SK-N-SH treated with all-trans-retinoic acid at 6 μM for 48 hours (cell line): ENCODE measurements around the gene ABI3BP.

ENCODE experiments used
- CSDC2 ChIP-seq: fragments of 250-450 bp; sonication (Bioruptor Pico); IDR thresholded peaks from 2 replicates; pipeline ENCODE4 v1.5.0; 2020; ENCODE audit warnings: mild to moderate bottlenecking, moderate library complexity
- OSR1 ChIP-seq: fragments of 250-450 bp; sonication (Bioruptor Pico); IDR thresholded peaks from 2 replicates; pipeline ENCODE4 v1.8.0; 2022; ENCODE audit warnings: moderate library complexity, mild to moderate bottlenecking, inconsistent platforms
- PATZ1 ChIP-seq: fragments of 250-450 bp; sonication (Bioruptor Pico); IDR thresholded peaks from 2 replicates; pipeline ENCODE4 v1.8.0; 2020; ENCODE audit warnings: mild to moderate bottlenecking, moderate library complexity, borderline replicate concordance
- ZFP3 ChIP-seq: fragments of 250-450 bp; sonication (Bioruptor Pico); IDR thresholded peaks from 2 replicates; pipeline ENCODE4 v1.5.0; 2020; ENCODE audit warnings: mild to moderate bottlenecking, moderate library complexity

- TF ChIP-seq OSR1, result no peak
- no peak for TF ChIP-seq PATZ1 (CRISPR knock-in tag)
- TF ChIP-seq CSDC2 (CRISPR knock-in tag), result no peak
- TF ChIP-seq ZFP3 (CRISPR knock-in tag), result no peak
These were observed 43.5 kb upstream of the ABI3BP start for GRCh38 chr3:101036676-101037075.
